Measurements from ENCODE around the gene RPL13A. TPM values are rescaled to one million over a fixed set of nuclear protein-coding genes. Genes with fewer than 3 reads are reported as not detected.

RPL13A gene
- polyA plus RNA-seq, 4 donors: 2,364 to 2,825 (median 2,611) TPM

- DNase-seq (ENCODE audit: low read depth in 4 of 4, low spot score in 3 of 4): no peak
These were observed 51.2 kb downstream of the RPL13A start for GRCh38 chr19:49538643-49539042.

- no peak for DNase-seq (ENCODE audit: low read depth in 4 of 4, low spot score in 3 of 4)
These were observed 52.0 kb downstream of the RPL13A start for GRCh38 chr19:49539192-49539952.

Other genes with a start within 250 kb of the RPL13A start
- gene SLC6A16, start 162.4 kb upstream of the RPL13A start, polyA plus RNA-seq (ENCODE audit: insufficient read length in 4 of 4): 1 to 10 TPM; 2.5 to 3.3 (median 2.8) TPM
- gene CD37, start 152.2 kb upstream of the RPL13A start, polyA plus RNA-seq (ENCODE audit: insufficient read length in 4 of 4): 10 to 100 TPM; 28.9 to 42.9 (median 36.0) TPM
- gene TEAD2, start 125.2 kb upstream of the RPL13A start, polyA plus RNA-seq (ENCODE audit: insufficient read length in 4 of 4): 100 to 1,000 TPM in 2 of 4 donors, 10 to 100 TPM in 2; 95.9 to 107 (median 102) TPM
- 1 to 10 TPM; 3.3 to 6.9 (median 5.4) TPM for gene DKKL1, start 123.7 kb upstream of the RPL13A start, polyA plus RNA-seq (ENCODE audit: insufficient read length in 4 of 4)
- under 1 TPM in 3 of 4 donors, not detected in 1; 0.21 to 0.48 (median 0.29) TPM for gene KASH5, start 99.4 kb upstream of the RPL13A start, polyA plus RNA-seq (ENCODE audit: insufficient read length in 4 of 4)
- not detected for gene PTH2, start 64.2 kb upstream of the RPL13A start, polyA plus RNA-seq (ENCODE audit: insufficient read length in 4 of 4)
- under 1 TPM in 1 of 4 donors, not detected in 3; 0.04 TPM for gene GFY, start 62.2 kb upstream of the RPL13A start, polyA plus RNA-seq (ENCODE audit: insufficient read length in 4 of 4)
- under 1 TPM; 0.25 to 0.49 (median 0.40) TPM for gene SLC17A7, start 46.1 kb upstream of the RPL13A start, polyA plus RNA-seq (ENCODE audit: insufficient read length in 4 of 4)
- 10 to 100 TPM; 79.0 to 96.1 (median 82.8) TPM for gene PIH1D1, start 35.8 kb upstream of the RPL13A start, polyA plus RNA-seq (ENCODE audit: insufficient read length in 4 of 4)
- 10 to 100 TPM; 16.6 to 27.5 (median 18.3) TPM for gene ALDH16A1, start 34.4 kb upstream of the RPL13A start, polyA plus RNA-seq (ENCODE audit: insufficient read length in 4 of 4)
- 1 to 10 TPM; 2.6 to 4.5 (median 3.6) TPM for gene FLT3LG, start 13.4 kb upstream of the RPL13A start, polyA plus RNA-seq (ENCODE audit: insufficient read length in 4 of 4)
- 1,000 to 10,000 TPM; 2,560 to 2,862 (median 2,794) TPM for gene RPS11, start 8.8 kb downstream of the RPL13A start, polyA plus RNA-seq (ENCODE audit: insufficient read length in 4 of 4)
- 100 to 1,000 TPM; 242 to 339 (median 259) TPM for gene FCGRT, start 25.1 kb downstream of the RPL13A start, polyA plus RNA-seq (ENCODE audit: insufficient read length in 4 of 4)
- gene RCN3, start 40.4 kb downstream of the RPL13A start, polyA plus RNA-seq (ENCODE audit: insufficient read length in 4 of 4): 10 to 100 TPM; 14.5 to 23.3 (median 17.4) TPM
- 10 to 100 TPM; 53.6 to 73.7 (median 60.5) TPM for gene NOSIP, start 92.9 kb downstream of the RPL13A start, polyA plus RNA-seq (ENCODE audit: insufficient read length in 4 of 4)
- 1 to 10 TPM; 7.3 to 9.3 (median 8.3) TPM for gene PRRG2, start 93.7 kb downstream of the RPL13A start, polyA plus RNA-seq (ENCODE audit: insufficient read length in 4 of 4)
- gene PRR12, start 103.6 kb downstream of the RPL13A start, polyA plus RNA-seq (ENCODE audit: insufficient read length in 4 of 4): 10 to 100 TPM; 17.9 to 27.1 (median 20.2) TPM
- gene RRAS, start 152.5 kb downstream of the RPL13A start, polyA plus RNA-seq (ENCODE audit: insufficient read length in 4 of 4): 10 to 100 TPM; 23.7 to 32.2 (median 25.8) TPM
- gene SCAF1, start 154.6 kb downstream of the RPL13A start, polyA plus RNA-seq (ENCODE audit: insufficient read length in 4 of 4): 10 to 100 TPM; 31.4 to 47.6 (median 34.7) TPM
- 10 to 100 TPM; 41.2 to 56.3 (median 47.9) TPM for gene IRF3, start 178.2 kb downstream of the RPL13A start, polyA plus RNA-seq (ENCODE audit: insufficient read length in 4 of 4)
- gene BCL2L12, start 178.3 kb downstream of the RPL13A start, polyA plus RNA-seq (ENCODE audit: insufficient read length in 4 of 4): 10 to 100 TPM; 20.5 to 32.6 (median 23.9) TPM
- 100 to 1,000 TPM; 196 to 239 (median 211) TPM for gene PRMT1, start 189.7 kb downstream of the RPL13A start, polyA plus RNA-seq (ENCODE audit: insufficient read length in 4 of 4)
- 1 to 10 TPM in 3 of 4 donors, under 1 TPM in 1; 0.61 to 1.6 (median 1.3) TPM for gene ADM5, start 202.0 kb downstream of the RPL13A start, polyA plus RNA-seq (ENCODE audit: insufficient read length in 4 of 4)
- 10 to 100 TPM; 10.3 to 13.3 (median 12.2) TPM for gene CPT1C, start 203.5 kb downstream of the RPL13A start, polyA plus RNA-seq (ENCODE audit: insufficient read length in 4 of 4)